ENCODE data around the gene TMPRSS9.

TMPRSS9 gene

GRCh38 chr19:2449019-2449418 lies 89.0 kb downstream of the TMPRSS9 start:
- DNase-seq (ENCODE audit: low spot score) = no peak
- TF ChIP-seq CTCF (IDR thresholded peaks at IDR 0.05; ENCODE audit: extremely low read depth, missing control alignments) = no peak

- no peak for TF ChIP-seq CTCF (IDR thresholded peaks at IDR 0.05; ENCODE audit: extremely low read depth, missing control alignments)
- no peak for DNase-seq (ENCODE audit: low spot score)
Observed at GRCh38 chr19:2451138-2451537, 91.1 kb downstream of the TMPRSS9 start.

- TF ChIP-seq CTCF (IDR thresholded peaks at IDR 0.05; ENCODE audit: extremely low read depth, missing control alignments) = no peak
- DNase-seq (ENCODE audit: low spot score) = no peak
Observed at GRCh38 chr19:2451741-2452140, 91.7 kb downstream of the TMPRSS9 start.

- no peak for DNase-seq (ENCODE audit: low spot score)
- TF ChIP-seq CTCF (IDR thresholded peaks at IDR 0.05; ENCODE audit: extremely low read depth, missing control alignments) = no peak
Observed at GRCh38 chr19:2453431-2454025, 93.5 kb downstream of the TMPRSS9 start.

- TF ChIP-seq CTCF (IDR thresholded peaks at IDR 0.05; ENCODE audit: extremely low read depth, missing control alignments) = no peak
- DNase-seq (ENCODE audit: low spot score) = no peak
Observed at GRCh38 chr19:2454199-2454961, 94.3 kb downstream of the TMPRSS9 start.

- TF ChIP-seq CTCF (IDR thresholded peaks at IDR 0.05; ENCODE audit: extremely low read depth, missing control alignments) = no peak
- no peak for DNase-seq (ENCODE audit: low spot score)
Observed at GRCh38 chr19:2454962-2455850, 95.1 kb downstream of the TMPRSS9 start.
